Measurements from ENCODE around the gene OR7A5.
"Not testable (repeated sequence)": the region's sequence is repeated elsewhere in the genome, so short reads cannot be mapped to it uniquely, and the experiment has no call there.

Gene OR7A5

GRCh38 chr19:14777645-14778044, 57.3 kb downstream of the OR7A5 start:
- H3K4me3 Mint-ChIP-seq; H3K27ac Mint-ChIP-seq; ATAC-seq; H3K36me3 Mint-ChIP-seq; H3K9me3 Mint-ChIP-seq; H3K4me1 Mint-ChIP-seq; DNase-seq (ENCODE audit: low spot score in 2 of 2): not testable (repeated sequence)
